ENCODE results near the gene ASB5. TPM values are rescaled to one million over a fixed set of nuclear protein-coding genes. Genes with fewer than 3 reads are reported as not detected.
"Not testable (repeated sequence)": the region's sequence is repeated elsewhere in the genome, so short reads cannot be mapped to it uniquely, and the experiment has no call there.

Gene ASB5
- total RNA-seq, 1 donor from 2014 or later: 0.47 TPM

DNA sequence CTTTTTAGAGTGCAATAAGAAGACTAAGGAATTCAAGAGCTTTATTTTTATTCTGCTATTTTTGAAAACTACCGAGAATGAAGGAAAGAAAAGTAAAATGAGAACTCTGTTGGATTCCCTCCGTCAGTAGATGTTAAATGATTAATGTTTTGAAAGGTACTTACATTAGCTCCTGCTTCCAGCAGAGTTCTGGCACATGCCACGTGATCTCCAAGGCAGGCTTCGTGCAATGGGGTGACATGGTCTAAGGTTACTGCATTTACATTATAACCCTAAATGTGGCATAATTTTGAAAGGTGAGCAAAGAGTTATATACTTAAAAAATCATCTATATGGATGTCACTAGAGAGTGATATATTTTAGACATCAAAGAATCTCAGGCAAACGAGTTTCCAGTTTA, 46.9 kb downstream of the ASB5 start:
- DNase-seq: no peak

- no peak for DNase-seq
Observed at GRCh38 chr4:176217510-176217909, 51.5 kb downstream of the ASB5 start.

DNA sequence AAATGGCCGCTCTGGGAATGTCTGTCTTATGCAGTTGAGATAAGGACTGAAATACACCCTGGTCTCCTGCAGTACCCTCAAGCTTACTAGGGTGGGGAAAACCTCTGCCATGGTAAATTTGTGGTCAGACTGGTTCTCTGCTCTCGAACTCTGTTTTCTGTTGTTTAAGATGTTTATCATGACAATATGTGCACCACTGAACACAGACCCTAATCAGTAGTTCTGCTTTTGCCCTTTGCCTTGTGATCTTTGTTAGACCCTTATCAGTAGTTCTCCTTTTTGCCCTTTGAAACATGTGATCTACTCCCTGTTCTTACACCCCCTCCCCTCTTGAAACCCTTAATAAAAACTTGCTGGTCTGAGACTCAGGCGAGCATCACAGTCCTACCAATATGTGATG, 56.7 kb downstream of the ASB5 start:
- not testable (repeated sequence) for DNase-seq

DNA sequence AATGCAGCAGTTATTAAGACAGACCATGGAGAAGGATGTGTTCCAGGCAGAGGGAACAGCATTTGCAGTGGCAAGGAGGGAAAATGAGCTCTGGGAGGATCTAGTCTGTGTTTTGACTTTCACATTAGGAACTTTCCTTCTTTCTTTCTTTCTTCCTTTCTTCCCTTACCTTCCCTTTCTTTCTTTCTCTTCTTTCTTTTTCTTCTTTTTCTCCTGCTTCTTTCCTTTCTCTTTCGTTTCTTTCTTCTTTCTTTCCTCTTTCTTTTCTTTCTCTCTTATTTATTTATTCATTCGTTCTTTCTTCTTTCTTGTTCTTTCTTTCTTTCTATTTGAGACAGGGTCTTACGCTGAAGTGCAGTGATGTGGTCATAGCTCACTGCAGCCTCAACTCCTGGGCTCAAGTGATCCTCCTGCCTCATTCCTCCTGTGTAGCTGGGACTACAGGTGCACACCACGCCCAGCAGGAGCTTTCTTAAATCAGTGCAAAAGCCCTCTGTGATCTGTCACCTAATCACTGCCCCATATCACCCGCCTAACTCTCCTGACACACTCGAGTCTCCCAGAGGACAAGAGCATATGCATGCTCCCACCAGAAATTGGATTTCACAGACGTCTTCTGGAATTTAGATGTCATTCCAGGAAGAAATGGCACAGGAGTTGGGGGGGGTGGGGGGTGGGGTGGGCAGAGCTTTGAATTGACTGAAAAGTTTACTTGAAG, 58.3 kb downstream of the ASB5 start:
- no peak for DNase-seq

- DNase-seq: no peak
Observed at GRCh38 chr4:176210101-176210500, 58.9 kb downstream of the ASB5 start.

DNA sequence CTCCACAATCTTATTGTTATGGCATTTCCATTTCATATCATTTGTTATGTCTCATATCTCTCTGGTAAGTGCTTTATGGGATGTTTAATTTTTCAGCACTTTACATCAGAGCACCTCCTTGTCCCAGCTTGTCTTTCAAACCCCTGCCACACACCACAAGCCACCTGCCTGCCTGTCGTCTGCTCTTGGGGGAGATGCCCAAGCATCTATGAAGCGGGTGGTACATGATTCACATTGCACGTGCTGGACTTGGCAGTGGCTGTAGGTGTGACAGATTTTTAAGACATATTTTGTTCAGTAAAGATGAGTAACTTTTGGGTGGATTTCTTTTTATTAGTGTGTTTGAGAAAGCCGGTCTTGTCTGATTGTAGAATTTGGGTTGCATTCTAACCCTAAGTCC, 59.5 kb downstream of the ASB5 start:
- DNase-seq: no peak

DNA sequence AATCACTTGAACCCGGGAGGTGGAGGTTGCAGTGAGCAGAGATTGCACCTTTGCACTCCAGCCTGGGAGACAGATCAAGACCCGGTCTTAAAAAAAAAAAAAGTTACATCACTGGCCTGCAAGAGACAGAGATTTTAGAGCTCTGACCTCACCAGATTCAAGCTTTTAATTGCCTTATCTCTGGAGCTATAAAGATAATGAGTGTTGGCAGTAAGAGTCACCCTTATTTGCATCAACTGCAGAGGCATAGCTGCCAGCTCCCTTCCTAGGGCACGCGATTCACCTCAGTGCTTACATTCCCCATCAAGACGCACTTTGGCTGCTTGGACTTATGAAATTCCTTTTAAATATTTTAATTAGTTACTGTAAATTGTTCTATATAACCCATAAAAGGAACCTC, 61.2 kb downstream of the ASB5 start:
- DNase-seq: no peak

GRCh38 chr4:176205299-176205698, 63.7 kb downstream of the ASB5 start:
- DNase-seq: no peak

DNA sequence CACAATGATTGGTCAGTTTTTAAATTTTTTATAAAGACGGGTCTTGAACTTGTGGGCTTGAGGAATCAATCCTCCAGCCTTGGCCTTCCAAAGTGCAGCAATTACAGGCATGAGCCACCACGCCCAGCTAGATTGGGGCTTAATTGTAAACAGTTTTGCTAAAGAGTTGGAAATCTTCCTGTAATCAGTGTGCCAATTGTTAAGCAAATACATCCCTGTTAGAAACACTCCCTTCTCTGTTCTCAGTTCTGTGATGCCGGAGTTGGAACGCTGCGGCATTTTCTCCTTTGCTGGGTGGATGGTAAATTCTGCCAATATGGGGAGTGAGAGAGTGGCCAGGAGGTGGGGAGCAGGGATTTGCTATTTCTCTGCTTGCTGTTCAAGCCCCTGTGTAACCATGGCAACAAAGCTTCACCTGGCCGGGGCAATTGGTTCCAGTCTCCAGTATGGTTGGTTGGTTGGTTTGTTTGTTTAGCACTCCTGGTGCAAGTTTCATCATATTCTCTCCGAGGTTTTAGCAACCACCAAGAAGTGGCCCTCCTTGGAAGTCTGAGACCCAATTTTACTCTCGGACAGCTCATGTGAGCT, 70.6 kb downstream of the ASB5 start:
- no peak for DNase-seq

GRCh38 chr4:176195184-176195978, 73.6 kb downstream of the ASB5 start, which contains the start of gene SPATA4:
TSS of gene SPATA4 (minus strand) at chr4:176195585. CDS start at chr4:176195562, 23 bp downstream.
- DNase-seq: peak; percentile 90

GRCh38 chr4:176193938-176194337, 75.1 kb downstream of the ASB5 start:
- DNase-seq: no peak

DNA sequence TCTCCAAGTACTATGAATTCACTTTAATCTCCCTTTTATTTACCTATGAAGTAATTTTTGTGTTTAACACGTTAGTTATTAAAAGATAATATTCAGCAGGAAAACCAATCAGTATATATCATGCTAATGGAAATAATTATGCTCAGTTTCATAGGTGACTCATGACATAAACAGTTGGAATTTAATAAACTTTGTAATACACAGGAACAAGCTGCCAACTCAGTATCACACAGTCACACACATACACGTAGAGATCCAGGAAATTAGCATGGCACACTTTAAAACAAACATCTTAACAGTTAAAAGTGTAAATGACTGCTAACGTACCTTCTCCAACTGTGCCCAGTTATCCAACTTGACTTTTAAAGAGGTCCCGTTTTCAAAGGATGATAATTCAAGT, 75.9 kb downstream of the ASB5 start:
- DNase-seq: no peak

- DNase-seq: no peak
Observed at GRCh38 chr4:176191974-176192373, 77.0 kb downstream of the ASB5 start.

DNA sequence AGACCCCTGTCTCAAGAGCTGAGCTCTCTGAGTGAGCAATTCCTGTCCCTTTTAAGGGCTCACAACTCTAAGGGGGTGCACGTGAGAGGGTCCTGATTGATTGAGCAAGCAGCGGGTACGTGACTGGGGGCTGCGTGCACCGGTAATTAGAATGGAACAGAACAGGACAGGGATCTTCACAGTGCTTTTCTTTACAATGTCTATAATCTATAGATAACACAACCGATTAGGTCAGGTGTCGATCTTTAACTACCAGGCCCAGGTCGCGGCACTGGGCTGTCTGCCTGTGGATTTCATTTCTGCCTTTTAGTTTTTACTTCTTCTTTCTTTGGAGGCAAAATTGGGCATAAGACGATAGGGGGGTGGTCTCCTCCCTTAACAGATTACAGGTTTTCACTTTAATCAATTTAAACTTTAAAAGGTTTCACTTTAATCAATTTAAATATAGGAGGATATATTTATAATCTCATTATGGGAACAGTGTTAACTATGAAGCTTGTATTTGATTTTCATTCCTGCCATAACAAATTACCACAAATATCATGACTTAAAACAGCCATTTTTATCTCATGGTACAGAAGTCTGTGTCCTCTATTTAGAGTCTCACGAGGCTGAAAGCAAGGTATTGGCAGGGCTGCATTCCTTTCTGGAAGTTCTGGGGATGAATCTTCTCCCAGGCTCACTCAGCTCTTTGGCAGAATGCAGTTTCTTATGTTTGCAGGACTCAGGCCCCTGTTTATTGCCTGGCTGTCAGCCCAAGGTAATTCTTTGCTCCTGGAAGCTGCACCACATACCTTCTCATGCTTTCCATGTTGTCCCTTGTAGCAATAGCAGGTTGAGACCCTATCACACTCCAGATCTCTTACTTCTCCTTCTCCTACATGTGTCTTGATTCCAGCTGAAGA, 78.9 kb downstream of the ASB5 start:
- DNase-seq: no peak

- DNase-seq: no peak
Observed at GRCh38 chr4:176188654-176189053, 80.4 kb downstream of the ASB5 start.

GRCh38 chr4:176187624-176188023, 81.4 kb downstream of the ASB5 start:
- no peak for DNase-seq

- DNase-seq: no peak
Observed at GRCh38 chr4:176186671-176187395, 82.2 kb downstream of the ASB5 start.

DNA sequence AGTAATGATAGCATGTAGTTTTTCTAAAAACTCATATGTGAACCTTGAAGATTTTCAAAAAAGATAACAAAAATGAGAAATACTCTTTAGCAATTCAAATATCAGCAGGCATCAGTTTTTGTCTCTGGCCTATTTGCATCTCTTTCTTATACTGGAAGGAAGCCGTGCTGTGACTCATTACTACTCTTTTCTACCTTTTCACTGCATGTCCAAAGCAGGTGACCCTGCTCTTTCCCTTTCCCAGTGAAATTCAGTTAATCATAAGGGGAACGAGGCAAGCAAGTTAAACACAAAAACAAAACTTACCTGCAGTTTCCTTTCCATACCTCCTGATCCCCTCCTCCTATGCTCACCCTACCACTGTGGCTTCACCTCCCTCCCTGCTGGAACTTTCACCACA, 83.0 kb downstream of the ASB5 start:
- DNase-seq: no peak

GRCh38 chr4:176185051-176185450, 84.0 kb downstream of the ASB5 start:
- DNase-seq: no peak

Measured in occipital lobe (tissue), 2 donors.